Transverse colon (tissue), 4 donors: ENCODE measurements around the gene RSPH3.

Source experiments
- EP300 ChIP-seq: sonication (generic); formaldehyde crosslinking; IDR thresholded peaks from one replicate; pipeline ENCODE4 v1.6.1; 2017; ENCODE audit warnings: antibody characterized with exemption, low read depth
- POLR2A ChIP-seq: fragments of 450-650 bp; IDR thresholded peaks from one replicate; pipeline ENCODE4 v1.6.1; 2016; ENCODE audit warnings: antibody characterized with exemption, mild to moderate bottlenecking, moderate library complexity
- POLR2AphosphoS5 ChIP-seq, 3 donors: sonication (generic); formaldehyde crosslinking; IDR thresholded peaks; one replicate each; pipeline ENCODE4 v1.6.1; 2016; ENCODE audit warnings: antibody characterized with exemption in 3 of 3
- TF ChIP-seq, protein P1 (sequence below), 5 experiments: fragments of 200-600 bp in 3 of 5; fragments of 450-650 bp in 2 of 5; sonication (generic) in 3 of 5; IDR thresholded peaks; 1 replicate in 2 of 5; 2 replicates in 3 of 5; pipeline ENCODE4 v1.5.1; 2016 to 2017; ENCODE audit warnings: antibody characterized with exemption in 5 of 5, inconsistent platforms in 3 of 5, mild to moderate bottlenecking in 2 of 5, moderate library complexity in 1 of 5

DNA sequence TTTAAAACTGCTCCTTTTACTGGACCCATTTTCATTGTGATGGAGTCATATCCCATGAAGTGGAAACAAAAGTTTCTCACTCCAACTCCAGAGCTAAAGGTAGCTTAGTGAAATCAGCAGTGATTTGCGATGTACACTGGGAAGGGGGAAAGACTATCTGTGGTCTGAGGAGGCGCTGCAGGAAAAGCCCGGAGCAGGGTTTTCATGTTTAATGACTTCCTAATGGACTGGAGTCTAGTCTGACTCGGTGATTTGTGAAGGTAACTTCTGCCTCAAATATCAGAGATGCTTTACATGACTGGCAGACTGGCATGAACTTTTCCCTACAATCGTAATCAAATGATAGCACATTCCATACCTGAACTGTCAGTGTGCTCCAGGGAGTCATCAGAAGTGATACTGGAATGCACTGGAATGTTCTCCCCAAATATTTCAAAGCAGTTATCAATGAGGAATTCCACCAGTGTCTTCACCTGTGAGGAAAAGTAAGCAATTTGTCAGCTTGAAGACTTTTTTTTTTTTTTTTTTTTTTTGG, 37.8 kb upstream of the RSPH3 start:
- TF ChIP-seq, protein P1, sequence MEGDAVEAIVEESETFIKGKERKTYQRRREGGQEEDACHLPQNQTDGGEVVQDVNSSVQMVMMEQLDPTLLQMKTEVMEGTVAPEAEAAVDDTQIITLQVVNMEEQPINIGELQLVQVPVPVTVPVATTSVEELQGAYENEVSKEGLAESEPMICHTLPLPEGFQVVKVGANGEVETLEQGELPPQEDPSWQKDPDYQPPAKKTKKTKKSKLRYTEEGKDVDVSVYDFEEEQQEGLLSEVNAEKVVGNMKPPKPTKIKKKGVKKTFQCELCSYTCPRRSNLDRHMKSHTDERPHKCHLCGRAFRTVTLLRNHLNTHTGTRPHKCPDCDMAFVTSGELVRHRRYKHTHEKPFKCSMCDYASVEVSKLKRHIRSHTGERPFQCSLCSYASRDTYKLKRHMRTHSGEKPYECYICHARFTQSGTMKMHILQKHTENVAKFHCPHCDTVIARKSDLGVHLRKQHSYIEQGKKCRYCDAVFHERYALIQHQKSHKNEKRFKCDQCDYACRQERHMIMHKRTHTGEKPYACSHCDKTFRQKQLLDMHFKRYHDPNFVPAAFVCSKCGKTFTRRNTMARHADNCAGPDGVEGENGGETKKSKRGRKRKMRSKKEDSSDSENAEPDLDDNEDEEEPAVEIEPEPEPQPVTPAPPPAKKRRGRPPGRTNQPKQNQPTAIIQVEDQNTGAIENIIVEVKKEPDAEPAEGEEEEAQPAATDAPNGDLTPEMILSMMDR (IDR thresholded peaks at IDR 0.05), result no peak
- TF ChIP-seq POLR2A, result no peak
- no peak for TF ChIP-seq POLR2AphosphoS5 (IDR thresholded peaks at IDR 0.05)
- TF ChIP-seq EP300, result no peak
